GM12874 (cell line): ENCODE data around the gene ADAMTS12.
A peak's percentile ranks its signal among the peaks of the same experiment; 100 is the strongest.

Experiments
- TF ChIP-seq, protein P1 (sequence below): IDR thresholded peaks from 2 replicates; pipeline ENCODE4 v1.5.1; 2011; ENCODE audit warnings: low read depth, mild to moderate bottlenecking, control low read depth, low read length, moderate library complexity; ENCODE audit not compliant: insufficient read depth

The ADAMTS12 gene

DNA sequence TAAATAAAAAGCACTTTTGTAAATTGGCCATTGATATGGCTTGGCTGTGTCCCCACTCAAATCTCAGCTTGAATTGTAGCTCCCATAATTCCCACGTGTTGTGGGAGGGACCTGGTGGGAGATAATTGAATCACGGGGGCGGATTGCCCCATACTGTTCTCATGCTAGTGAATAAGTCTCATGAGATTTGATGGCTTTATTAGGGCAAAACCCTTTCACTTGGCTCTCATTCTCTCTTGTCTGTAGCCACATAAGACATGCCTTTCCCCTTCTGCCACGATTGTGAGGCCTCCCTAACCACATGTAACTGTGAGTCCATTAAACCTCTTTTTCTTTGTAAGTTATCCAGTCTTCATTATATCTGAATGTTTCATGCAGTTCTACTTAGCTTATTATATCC lies 297.8 kb downstream of the ADAMTS12 start:
- TF ChIP-seq, protein P1, sequence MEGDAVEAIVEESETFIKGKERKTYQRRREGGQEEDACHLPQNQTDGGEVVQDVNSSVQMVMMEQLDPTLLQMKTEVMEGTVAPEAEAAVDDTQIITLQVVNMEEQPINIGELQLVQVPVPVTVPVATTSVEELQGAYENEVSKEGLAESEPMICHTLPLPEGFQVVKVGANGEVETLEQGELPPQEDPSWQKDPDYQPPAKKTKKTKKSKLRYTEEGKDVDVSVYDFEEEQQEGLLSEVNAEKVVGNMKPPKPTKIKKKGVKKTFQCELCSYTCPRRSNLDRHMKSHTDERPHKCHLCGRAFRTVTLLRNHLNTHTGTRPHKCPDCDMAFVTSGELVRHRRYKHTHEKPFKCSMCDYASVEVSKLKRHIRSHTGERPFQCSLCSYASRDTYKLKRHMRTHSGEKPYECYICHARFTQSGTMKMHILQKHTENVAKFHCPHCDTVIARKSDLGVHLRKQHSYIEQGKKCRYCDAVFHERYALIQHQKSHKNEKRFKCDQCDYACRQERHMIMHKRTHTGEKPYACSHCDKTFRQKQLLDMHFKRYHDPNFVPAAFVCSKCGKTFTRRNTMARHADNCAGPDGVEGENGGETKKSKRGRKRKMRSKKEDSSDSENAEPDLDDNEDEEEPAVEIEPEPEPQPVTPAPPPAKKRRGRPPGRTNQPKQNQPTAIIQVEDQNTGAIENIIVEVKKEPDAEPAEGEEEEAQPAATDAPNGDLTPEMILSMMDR = no peak

DNA sequence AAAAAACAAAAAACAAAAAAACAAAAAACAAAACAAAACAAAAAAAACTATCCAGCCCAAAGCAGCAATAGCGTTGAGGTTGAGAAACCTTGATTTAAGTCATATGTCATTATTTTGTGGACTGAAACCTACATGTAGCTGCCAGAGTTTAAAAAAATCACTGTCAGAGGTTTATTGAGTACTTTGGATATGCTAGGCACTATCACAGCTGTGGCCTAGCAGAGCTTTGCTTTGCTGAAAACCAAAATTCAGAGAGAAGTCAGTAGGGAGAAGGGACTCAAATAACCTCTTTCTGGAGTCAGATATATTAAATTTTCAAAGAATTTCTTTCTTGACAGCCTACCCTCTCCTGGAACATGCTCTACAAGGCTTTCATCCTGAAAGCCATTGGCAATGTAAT lies 299.5 kb downstream of the ADAMTS12 start:
- TF ChIP-seq, protein P1 = no peak

DNA sequence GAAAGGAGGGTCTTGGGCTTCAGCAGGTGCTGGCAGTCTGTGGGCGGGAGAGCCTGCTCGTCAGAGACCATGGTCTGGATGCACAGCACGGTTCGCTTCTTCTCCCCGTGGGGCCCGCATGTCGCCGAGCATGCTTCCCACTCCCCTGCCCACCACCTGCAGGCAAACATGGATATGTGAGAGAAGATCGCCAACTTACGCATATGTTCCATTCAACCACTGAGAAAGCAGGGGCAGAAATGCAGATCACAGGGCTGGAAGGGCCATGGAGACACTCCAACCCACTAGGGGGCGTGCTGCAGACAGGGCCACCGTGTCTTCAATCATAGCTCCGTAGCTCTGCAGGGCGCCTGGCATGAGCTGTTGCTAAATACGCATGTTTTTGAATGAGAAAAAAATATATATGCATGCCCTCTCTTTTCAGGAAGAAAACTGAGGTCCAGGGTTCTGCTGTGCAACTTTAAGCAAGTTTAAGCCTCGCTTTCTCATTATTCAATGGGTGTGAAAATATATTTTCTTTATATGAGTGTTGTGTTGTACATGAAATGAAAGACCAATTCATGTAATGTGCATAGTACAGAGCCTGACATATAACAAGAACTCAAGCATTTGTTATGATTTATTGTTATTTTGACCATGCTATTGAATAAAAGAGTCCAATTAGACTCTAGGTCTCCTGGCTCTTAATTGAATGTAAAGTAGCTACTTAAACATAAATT lies 303.0 kb downstream of the ADAMTS12 start:
- TF ChIP-seq, protein P1 = peak; percentile 55; the same call in 1 of the 2 replicates

DNA sequence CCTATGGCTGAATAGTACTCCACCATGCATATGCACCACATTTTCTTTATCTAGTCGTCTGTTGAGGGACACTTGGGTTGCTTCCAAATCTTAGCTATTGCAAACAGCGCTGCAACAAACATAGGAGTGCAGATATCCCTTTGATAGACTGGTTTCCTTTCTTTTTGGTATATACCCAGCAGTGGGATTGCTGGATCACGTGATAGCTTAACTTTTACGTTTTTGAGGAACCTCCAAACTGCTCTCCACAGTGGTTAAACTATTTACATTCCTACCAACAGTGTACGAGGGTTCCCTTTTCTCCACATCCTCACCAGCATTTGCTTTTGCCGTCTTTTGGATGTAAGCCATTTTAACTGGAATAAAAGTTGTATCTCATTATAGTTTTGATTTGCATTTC lies 308.5 kb downstream of the ADAMTS12 start:
- TF ChIP-seq, protein P1 = no peak

DNA sequence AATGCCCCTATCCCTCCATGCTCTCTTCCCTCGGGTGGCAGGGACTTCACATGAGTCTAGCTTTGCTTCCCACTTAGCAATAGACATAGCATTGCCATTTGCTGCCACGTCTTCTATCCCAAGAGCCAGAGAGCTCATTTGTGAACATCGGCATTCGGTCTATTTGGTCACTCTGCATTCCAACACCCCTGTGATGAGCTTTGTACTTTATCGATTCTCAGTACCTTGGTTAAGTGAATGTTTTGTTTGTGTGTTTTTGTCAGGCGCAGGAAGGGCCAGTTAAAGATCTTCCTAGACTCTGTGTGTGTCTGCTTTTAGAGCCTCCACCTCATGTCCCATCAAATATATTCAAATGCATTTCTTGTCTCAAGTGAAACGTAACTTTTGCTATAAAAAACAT lies 309.4 kb downstream of the ADAMTS12 start:
- TF ChIP-seq, protein P1 = no peak

DNA sequence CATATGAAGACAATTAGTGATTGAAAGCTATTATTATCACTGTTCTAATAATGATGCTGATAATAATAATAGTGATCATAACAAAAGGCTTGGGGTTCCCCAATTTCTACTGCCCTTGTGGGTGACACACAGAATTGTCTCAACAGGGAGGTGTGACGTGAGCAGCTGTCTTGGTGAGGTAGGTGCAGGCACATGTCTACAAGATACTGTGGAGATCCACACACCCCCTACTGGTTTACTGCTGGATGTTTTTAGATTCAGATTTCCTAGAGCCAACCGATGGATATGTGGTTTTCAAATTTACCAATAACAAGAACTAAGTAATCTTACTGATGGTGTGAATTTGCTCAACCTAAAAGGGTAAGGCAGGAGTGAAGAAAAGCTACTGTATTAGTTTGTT lies 312.0 kb downstream of the ADAMTS12 start:
- TF ChIP-seq, protein P1 = no peak

DNA sequence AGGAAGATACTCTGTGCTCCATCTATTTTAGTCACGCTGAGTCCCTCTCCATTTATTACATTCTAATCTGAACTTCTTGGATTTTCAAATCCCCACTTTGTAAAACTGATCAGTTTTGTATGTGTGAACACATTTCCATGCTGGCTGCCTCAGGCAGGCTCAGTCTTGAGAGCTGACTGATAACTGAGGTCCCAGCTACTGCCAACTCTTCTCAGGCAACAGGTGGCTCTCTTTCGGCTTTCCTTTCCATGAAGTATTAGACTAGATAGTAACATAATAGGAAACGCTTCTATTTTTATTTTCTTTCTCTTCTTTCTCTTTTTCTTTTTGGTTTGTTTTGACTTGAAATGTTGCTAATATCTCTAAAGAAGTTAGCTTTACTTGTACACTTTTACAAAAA lies 312.6 kb downstream of the ADAMTS12 start:
- TF ChIP-seq, protein P1 = no peak
